ENCODE measurements around the gene ETV6.

The ETV6 gene

DNA sequence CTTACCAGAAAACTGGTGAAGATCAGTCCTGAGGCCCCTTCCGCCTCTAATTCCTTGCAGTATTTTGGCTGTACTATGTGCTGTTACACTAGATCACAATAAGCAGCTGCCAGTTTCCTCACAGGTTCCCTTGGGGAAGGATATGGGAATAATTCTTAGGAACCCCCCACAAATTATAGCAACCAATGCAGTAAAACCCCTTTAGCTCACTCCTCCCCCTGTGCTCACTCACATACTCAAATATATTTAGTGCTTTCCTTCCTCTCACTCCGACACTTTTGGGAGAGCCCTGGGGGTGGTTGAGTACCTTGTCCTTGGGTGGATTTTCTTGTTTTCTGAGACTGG lies 162.7 kb downstream of the ETV6 start:
- DNase-seq: no peak

DNA sequence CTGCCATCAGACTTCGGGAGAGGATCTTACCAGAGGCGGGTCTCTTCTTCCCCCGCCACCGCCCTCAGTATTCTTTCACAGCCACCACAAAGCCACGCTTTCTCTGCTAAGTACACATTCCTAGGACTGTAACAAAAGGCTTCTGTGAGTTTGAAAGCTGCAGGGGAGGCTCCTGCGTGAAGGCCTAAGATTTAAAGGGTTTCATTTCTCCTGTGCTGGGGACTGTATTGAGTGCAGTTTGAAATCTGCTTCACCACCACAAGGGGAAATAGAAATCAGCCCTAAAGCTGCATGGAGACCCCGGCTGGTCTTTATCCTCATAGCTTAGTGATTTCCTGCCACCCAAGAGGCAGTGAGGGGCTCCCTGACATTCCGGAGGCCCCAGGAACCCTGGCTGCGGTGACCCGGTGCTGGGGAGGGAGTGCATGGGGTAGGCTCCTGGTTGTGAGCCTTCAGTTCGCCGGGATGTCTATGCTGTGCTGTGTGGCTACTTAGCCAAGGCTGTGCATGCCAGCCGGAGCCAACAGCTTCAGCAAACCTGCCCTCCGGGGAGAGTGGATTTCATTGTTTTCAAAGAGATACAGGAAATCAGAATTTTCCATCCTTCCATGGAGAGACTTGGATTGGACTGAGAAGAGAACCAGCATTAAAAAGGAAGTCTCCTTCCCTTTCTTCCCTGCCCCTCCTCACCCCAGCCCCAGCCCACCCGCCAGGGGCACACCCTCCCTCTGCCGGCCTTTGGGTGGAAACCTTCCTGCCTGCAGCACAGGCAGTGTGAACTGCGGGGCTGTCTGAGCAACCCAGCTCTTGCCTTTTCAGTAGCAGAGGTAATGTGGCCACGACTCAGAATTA lies 163.3 kb downstream of the ETV6 start:
- DNase-seq: no peak

DNA sequence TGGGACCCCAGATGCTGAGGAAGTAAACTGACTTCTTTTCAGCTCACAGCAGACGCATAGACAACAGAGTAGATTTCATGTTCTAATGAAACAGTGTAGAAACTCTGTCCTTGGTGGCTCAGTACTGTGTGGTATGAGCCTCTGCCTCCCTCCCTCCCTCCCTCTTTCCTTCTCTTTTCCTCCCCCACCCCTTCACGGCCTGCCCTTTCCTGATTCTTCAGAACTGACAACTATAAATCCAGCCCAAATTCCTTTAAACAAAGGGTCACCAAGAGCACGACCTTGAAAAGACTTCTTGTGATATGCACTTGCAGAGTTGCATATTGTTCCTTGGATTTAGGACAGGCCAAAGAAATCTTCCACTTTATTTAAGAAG lies 164.0 kb downstream of the ETV6 start:
- no peak for DNase-seq

DNA sequence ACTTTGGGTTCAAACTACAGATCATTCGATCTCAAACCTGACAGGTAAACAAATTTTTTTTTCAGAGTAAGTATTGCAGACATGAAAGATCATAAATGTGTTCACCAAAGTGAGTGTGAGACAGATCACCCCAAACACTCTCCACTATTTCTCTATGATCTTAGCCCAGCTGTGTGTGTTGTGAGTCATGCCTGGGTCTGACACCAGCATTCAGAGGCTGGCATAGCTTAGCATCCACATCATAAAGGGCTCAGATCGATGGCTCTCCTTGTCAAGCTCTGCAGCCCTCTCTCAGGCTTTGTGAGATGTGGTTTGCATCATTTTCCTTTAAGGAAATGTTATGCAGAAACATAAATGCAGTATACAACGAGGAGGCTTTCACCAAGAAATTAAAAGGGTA lies 164.9 kb downstream of the ETV6 start:
- DNase-seq: no peak

DNA sequence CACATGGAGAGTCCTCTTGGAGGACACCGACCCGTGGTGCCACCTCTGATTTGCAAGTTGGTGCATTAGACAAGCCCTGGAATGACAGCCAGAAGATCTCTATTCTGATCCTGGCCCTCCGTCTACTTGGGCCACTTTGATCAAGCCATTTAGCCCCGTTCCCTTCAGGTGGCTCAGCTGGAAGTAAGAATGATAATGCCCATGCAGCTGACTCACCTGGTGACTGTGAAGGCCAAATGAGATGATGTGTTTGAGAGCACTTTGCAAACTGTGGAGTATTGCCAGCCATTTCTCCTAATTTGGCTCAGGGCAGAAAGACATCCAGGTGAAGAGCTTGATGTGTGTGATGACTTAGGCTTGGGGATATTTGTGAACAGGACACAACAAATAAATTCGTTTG lies 165.9 kb downstream of the ETV6 start:
- DNase-seq: no peak

DNA sequence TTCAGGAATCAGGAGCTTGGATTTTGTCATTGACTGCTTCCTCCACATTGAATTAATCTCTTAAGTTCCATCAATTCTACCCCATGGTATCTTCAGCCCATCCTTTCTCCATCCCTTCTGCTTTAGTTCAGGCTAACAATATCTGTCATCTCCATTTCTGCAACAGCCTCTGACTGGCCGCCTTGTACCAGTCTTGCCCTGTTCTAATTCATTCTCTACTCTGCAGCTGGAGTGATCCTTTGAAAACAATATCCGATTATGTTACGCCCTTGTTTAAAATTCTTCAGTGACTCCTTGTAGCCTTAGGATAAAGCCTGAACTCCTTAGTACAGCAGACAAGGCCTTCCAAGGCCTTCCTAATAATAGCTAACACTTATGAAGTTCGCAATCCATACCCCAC lies 170.2 kb downstream of the ETV6 start:
- no peak for DNase-seq

DNA sequence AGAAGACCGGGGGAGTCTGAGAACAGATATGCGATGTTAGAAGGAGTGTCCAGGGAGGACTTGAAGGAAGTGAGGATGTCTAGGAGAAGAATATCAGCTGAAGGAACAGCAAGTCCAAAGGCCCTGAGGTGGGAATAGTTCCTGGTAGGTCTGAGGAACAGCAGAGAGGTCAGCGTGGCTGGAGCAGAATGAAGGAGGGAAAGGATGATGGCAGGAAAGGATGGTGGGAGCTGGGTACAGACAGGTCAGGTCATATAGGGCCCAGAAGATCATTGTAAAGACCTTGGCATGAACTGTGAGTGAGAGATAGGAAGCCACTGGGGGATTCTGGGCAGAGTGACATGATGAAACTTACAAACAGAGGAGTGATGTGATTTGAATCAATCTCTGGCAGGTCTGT lies 171.0 kb downstream of the ETV6 start:
- DNase-seq: no peak

DNA sequence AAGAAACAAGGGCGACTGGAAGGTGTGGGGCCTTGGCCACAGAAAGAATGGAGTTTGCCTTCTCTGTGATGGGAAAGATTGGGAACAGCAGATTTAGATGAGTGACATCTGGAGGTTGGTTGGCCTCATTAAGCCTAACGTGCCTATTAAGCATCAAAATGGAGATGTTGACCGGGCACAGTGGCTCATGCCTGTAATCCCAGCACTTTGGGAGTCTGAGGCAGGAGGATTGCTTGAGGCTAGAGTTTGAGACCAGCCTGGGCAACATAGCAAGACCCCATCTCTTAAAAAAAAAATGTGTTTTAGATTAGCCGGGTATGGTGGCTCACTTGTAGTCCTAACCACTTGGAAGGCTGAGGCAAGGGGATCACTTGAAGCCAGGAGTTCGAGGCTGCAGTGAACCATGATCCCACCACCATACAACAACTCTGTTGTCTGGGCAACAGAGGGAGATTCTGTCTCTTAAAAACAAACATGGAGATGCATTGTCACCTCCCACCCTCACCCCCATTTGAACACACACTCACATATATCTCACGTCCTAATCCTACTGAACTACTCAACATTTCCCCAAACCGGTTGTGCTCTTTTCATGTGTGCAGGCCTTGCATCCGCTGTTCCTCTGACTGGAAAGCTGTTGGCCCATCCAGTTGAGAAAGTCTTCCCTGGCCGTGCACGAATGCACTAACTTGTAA lies 172.1 kb downstream of the ETV6 start:
- DNase-seq: no peak

DNA sequence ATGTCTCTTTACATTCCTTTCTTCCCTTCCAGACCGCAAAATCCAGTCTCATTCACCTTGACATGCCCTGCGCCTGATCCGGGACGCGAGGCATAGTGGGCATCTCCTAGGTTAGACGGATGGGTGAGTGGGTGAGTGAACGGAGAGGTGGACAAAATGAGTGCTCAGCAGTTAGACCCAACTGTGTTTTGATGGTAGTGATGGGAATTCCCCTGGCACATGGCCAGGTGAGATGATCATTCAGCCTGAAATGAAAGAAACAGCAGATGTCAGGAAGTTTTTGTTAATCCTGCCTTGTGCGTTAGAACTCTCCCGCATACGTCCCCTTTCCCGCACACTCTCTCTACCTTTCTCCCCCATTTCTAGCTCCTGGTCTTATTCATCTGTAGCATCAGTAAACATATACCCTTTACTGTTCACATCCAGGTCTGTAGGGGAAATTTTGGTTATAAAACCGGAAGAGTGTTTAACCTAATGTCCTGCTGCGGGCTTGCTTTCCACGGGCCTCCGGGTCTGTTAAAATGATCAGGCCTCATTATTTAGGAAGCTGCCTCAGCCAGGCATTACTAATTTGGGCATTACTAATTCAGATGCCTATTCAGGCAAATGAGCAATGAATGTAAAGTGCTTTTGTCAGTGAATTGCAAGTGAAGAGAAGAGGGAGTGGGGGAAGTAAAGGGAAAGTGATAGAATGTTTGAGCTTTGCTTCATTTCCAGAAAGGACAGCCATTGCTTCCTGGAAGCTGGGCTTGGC lies 172.8 kb downstream of the ETV6 start:
- DNase-seq: no peak

DNA sequence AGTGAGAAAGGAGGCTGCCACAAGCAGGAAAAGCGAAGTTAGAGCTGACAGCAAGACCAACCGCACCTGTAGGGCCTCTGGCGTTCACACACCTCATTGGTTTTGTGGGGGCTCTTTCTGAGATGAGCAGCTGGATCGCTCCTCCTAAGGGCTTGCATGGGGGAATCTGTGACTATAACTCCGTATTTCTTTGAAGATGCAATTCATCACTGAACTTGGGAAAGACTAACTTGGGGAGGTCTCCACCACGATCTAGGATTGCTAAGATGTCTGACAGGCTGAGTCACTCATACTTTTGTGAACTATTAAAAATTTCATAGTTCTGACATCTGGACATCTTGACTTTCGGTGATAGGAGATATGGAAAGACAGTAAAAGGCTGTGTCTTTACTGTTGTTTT lies 173.6 kb downstream of the ETV6 start:
- DNase-seq: no peak

DNA sequence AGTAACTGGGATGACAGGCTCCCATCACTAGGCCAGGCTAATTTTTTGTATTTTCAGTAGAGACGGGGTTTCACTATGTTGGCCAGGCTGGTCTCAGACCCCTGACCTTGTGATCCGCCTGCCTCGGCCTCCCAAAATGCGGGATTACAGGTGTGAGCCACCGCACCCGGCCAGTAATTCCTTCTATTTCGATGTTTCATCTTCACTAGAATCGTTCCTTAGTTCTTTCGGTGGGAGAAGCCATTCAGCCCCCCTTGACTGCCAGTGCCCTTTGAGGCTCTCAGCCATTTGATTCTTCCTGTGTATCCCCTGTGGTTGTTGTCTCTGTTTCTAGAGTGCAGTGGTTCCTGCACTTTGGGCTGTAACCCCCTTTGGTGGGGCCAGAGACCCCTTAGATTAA lies 174.1 kb downstream of the ETV6 start:
- no peak for DNase-seq

DNA sequence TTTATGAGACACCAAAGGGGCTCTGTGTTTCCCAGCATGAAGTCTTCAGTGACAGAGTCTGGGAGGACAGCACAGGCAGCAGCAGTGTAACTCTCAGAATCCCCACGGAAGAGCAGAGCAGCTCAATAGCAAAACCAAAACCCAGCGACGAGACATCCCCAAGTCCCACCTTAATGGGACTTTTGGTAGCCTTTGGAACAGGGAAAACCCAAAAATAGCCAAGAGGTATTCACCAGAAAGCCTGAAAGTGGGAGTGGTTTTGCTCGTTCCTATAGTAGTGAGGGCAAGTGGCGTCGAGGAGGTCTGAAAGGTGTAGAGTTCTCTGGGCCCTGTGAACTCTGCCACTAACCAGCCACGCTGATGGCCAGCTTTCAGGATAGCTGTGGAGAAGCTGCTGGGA lies 174.6 kb downstream of the ETV6 start:
- DNase-seq: no peak

DNA sequence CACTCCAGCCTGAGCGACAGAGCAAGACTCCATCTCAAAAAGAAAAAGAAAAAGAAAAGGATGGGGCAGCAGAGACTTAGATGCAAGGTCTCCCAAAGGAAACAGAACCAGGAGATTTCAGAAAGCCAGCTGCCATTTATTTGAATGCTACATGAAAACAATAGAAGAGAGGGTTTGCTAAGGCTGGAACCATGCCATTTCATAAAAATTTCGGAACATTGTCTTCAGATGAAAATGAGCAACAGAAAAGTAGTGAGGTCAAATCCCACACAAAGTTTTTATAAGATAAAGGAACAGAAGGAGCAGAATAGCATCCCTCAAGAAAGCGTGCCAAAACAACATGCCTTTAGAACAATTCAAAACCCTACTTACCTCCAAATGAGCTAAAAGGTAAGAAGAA lies 175.3 kb downstream of the ETV6 start:
- no peak for DNase-seq

DNA sequence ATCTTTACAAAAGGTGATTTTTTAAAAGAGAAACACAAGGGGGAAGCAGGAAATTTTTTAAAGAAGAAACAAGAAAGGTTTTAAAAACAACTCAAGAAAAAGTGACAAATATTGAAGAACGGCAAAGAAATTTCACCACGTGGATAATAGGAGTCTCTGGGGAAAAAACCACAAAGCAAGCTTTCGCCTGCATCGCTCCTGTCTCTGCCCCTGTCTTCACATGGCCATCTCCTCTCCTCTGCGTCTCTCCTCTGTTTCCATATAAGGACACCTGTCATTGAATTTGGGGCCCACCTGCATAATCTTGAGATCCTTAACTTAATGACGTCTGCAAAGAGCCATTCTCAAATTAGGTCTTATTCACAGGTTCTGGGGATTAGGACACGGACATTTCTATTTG lies 175.8 kb downstream of the ETV6 start:
- DNase-seq: no peak

DNA sequence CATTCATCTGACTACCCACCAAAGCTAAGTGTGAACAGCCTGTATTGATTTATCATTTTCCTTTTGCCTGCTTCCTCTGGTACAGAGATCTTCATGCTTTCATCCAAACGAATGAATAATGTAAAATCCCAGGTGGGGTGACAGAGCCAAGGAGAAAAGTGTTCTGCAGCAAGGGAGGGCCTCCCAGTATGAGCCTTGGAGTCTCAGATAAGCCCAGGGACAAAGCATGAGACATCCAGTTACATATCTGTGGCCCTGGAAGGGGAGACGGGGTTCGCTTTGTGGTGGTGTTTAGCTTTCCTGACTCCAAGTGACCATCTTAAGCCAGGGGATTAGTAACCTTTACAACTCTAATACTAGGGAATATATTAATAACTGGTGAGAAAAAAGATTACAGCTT lies 177.1 kb downstream of the ETV6 start:
- DNase-seq: no peak

DNA sequence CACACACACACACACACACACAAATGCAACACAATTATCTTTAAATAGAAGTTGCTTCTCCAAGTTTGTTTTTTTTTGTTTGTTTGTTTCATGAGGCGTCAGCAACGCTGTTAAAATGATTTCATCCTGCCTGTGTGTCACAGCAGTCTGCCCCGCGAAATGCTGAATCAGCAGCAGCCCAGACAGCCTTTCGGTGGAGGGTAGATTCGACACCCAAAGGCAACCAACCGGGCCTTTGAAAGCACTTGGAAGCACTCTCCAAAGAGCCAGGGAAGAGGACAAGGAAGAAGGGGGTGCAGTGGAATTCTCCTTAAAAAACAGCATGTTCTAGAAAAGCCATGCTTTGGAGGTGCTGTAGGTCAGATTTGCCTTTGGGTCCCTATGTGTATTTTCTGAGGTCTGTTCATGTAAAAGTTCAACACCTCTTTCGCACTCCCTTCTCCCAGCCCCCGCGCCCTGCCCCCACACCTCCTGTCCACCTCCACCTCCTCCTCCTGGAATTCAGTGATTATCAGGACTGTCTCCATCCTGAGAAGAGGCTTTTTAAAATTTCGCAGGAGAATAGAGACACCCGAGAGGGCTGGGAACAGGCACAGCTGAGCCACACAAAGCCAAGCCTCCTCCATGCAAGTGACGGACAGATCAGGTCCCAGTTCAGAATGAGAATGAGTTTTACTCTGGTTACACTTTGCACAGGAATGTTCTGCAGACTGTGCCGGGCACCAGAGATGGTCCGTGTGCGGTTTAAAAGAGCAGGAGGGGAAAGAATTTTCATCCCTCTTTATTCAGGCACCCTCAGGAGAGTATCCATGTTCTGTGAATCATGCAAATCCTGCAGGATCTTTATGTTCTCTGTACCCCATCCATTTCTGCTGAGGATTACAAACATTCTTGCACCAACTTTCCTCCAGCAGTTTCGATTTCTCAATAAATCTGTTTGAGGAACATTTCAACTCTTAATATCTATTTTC lies 177.9 kb downstream of the ETV6 start:
- no peak for DNase-seq

DNA sequence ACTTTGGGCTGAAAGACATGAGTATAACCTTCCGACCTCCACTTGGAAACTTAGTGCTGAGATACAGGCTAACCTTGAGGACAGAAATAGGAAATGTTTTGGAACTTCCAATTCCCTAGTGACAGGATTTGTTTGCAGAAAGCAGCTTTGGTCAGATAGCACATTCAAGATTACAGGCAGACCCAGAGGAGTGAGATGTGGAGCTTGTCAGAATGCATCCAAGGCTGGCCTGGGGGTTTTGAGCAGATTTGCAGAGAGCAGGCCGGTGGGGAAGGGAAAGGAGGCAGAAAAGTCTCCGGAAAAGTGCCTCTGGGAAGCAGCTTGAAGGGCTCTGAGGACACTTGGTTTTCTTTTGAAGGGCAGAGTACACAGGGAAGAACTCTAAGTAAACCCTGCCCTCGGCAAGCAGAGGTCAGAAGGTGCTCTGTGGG lies 180.3 kb downstream of the ETV6 start:
- DNase-seq: no peak

DNA sequence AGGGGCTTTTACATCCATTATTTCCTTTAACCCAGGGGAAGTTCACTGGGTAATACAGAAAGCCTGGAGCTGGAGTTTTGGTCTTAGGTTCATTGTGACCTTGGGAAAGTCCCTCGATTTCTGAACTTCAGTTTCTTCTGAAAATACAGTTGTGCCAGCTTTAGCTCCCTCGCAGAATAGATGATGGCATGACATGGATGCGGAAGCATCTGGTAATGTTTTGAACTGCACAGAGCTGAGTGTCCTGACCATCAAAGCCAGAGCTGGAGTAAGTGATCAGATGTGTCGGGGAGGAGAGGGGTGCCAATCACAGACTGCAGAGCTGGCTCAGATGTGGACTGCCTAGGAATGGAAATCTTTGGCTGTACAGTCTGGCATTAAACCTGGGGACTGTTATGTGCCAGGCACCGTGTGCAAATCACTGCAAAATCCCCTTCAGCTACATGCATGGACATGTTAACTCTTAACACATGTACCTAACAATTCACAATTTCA lies 180.9 kb downstream of the ETV6 start:
- DNase-seq: no peak

DNA sequence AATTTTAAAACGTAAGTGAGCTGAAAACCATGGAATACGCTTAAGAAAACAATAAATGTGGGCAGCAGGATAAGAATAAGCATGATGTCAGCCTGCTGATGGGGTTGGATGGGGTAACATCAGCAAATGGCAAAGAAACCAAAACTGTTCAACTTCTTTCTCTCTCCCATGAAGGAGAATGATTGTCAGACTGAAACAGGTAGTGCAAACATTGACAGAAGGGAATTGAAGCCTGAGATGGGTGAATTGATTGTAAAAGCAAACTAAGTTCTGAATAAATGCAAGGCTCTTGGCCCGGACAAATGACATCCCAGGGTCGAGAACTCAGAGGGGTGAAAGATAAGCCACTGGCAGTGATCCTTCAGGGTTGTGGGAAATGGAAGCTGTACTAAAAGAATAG lies 182.6 kb downstream of the ETV6 start:
- DNase-seq: no peak

DNA sequence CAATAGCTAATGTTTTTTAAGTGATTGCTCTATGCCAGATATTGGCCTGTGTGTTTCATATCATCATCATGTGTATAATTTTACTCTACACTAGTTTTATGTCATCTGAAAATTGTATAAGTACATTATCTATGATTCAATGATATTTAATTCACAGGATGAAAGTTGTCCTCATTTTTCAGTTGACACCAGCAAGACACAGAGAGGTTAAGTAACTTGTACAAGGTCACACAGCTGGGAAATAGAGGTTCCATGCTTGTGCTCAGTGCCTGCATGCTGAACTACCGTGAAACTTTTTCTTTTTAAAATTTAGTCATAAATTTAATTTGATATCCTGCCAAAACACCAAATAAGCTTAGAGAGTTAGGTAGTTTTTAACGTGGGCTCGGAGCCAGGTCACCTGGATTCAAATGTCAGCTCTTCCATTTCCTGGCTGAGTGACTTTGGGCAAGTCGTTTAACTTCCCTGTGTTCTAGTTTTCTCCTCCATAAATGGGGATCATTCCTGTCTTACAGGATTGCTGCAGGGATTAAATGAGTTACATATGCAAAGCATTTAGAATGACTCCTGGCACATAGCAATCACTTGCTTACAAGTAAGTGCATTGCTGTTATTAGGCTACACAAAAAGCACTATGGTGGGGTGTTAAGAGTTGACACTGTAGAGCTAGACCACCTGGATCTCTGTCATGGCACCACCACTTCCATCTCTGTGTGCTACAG lies 183.9 kb downstream of the ETV6 start:
- DNase-seq: no peak

DNA sequence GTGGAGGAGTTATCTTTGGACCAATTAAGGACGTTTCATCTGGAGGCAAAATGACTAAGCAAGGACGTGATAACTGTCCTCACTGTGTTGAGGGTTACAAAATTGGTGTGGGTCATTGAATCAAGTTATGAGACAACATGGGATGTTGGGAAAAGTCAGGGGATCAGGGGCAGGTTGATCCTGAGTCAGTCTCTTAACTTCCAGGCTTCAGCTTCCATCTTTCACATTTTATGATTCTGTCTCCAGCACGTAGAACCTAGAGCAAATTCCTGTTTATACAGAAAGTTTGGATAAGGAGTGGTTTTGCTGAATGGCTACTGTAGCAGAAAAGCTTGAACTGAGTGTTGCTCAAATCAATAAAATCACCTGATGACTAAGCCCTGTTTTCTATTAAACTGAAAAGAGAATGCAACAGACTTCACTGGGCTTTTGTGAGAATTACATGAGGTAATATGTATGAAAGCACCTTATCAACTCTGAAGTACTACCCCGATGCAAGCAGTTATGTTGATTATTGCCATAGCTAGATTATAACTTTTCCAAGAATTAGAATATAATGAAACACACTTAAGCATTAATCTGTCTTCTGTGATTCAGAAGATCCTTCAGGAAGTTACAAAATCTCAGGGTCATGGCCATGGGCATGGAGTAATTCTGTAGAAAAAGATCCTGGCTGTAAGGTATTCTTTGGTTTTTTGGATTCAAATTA lies 184.8 kb downstream of the ETV6 start:
- DNase-seq: no peak
